ENCODE results near the gene TMEM132D. TPM values are rescaled to one million over a fixed set of nuclear protein-coding genes. Genes with fewer than 3 reads are reported as not detected.

Gene TMEM132D
- total RNA-seq, 1 donor from 2014 or later = not detected

- Histone ChIP-seq H3K27me3 (no peaks in the 10 kb centered on the region), H3K36me3 (no peaks in the 10 kb centered on the region), H3K27ac (no peak overlapping the region), H3K4me3 (no peak overlapping the region), H3K9me3 (no peaks in the 10 kb centered on the region), H3K4me1 (no peaks in the 10 kb centered on the region)
- TF ChIP-seq POLR2A (IDR thresholded peaks at IDR 0.05) = no peak
- no peak for TF ChIP-seq CTCF (IDR thresholded peaks at IDR 0.05)
- TF ChIP-seq POLR2AphosphoS5 (IDR thresholded peaks at IDR 0.05; ENCODE audit: insufficient read depth in 1 of 2, low read depth in 1 of 2) = no peak
- no peak for DNase-seq (ENCODE audit: extremely low spot score in 2 of 2)
- intact Hi-C loops (cut with DNase I) = no loop called here
Observed at GRCh38 chr12:129068684-129069083, 835.1 kb downstream of the TMEM132D start.

- Histone ChIP-seq H3K27ac (no peak overlapping the region), H3K27me3 (no peaks in the 10 kb centered on the region), H3K9me3 (no peaks in the 10 kb centered on the region), H3K4me3 (no peak overlapping the region), H3K4me1 (no peaks in the 10 kb centered on the region), H3K36me3 (no peaks in the 10 kb centered on the region)
- TF ChIP-seq CTCF (IDR thresholded peaks at IDR 0.05) = no peak
- TF ChIP-seq POLR2A (IDR thresholded peaks at IDR 0.05) = no peak
- TF ChIP-seq POLR2AphosphoS5 (IDR thresholded peaks at IDR 0.05; ENCODE audit: insufficient read depth in 1 of 2, low read depth in 1 of 2) = no peak
- intact Hi-C loops (cut with DNase I) = no loop called here
- no peak for DNase-seq (ENCODE audit: extremely low spot score in 2 of 2)
Observed at GRCh38 chr12:129067491-129067890, 836.3 kb downstream of the TMEM132D start.

- Histone ChIP-seq H3K4me3 (no peak overlapping the region), H3K27me3 (no peaks in the 10 kb centered on the region), H3K4me1 (no peaks in the 10 kb centered on the region), H3K27ac (no peak overlapping the region), H3K36me3 (no peaks in the 10 kb centered on the region), H3K9me3 (no peaks in the 10 kb centered on the region)
- intact Hi-C loops (cut with DNase I) = no loop called here
- no peak for TF ChIP-seq CTCF (IDR thresholded peaks at IDR 0.05)
- DNase-seq (ENCODE audit: extremely low spot score in 2 of 2) = no peak
Observed at GRCh38 chr12:129064209-129064855, 839.5 kb downstream of the TMEM132D start.

- H3K9me3 ChIP-seq = no peaks in the 10 kb centered on the region
- no peak overlapping the region for H3K27ac ChIP-seq
- no peaks in the 10 kb centered on the region for H3K4me1 ChIP-seq
- no peaks in the 10 kb centered on the region for H3K27me3 ChIP-seq
- intact Hi-C loops (cut with DNase I) = no loop called here
- no peak overlapping the region for H3K4me3 ChIP-seq
- DNase-seq (ENCODE audit: extremely low spot score in 2 of 2) = no peak
- no peaks in the 10 kb centered on the region for H3K36me3 ChIP-seq
- TF ChIP-seq POLR2AphosphoS5 (IDR thresholded peaks at IDR 0.05; ENCODE audit: insufficient read depth in 1 of 2, low read depth in 1 of 2) = no peak
- no peak for TF ChIP-seq POLR2A (IDR thresholded peaks at IDR 0.05)
- no peak for TF ChIP-seq CTCF (IDR thresholded peaks at IDR 0.05)
Observed at GRCh38 chr12:129063600-129063999, 840.2 kb downstream of the TMEM132D start.

GRCh38 chr12:129053232-129053631 lies 850.6 kb downstream of the TMEM132D start:
- TF ChIP-seq POLR2AphosphoS5 (IDR thresholded peaks at IDR 0.05; ENCODE audit: insufficient read depth in 1 of 2, low read depth in 1 of 2) (no peak), POLR2A (IDR thresholded peaks at IDR 0.05) (no peak), CTCF (IDR thresholded peaks at IDR 0.05) (no peak)
- Histone ChIP-seq H3K9me3 (no peaks in the 10 kb centered on the region), H3K27me3 (no peaks in the 10 kb centered on the region), H3K27ac (no peak overlapping the region), H3K4me1 (no peaks in the 10 kb centered on the region), H3K36me3 (no peaks in the 10 kb centered on the region), H3K4me3 (no peak overlapping the region)
- intact Hi-C loops (cut with DNase I) = no loop called here
- DNase-seq (ENCODE audit: extremely low spot score in 2 of 2) = no peak

Data from vagina (tissue), 2 donors.